Kidney epithelial cell (primary cell): ENCODE measurements around the gene MAP3K12. TPM values are rescaled to one million over a fixed set of nuclear protein-coding genes. Genes with fewer than 3 reads are reported as not detected.

Source experiments
- DNase-seq: peaks from one replicate; pipeline ENCODE4 v3.0.0-alpha.2; 2010; ENCODE audit warnings: low read depth
- H3K27me3 ChIP-seq: 2 replicates; pipeline ENCODE4 v1.6.0; 2011; ENCODE audit warnings: low read length; ENCODE audit not compliant: control insufficient read depth, insufficient read depth
- H3K36me3 ChIP-seq: 2 replicates; pipeline ENCODE4 v1.5.1; 2011; ENCODE audit warnings: low read length; ENCODE audit not compliant: control insufficient read depth, insufficient read depth
- H3K4me3 ChIP-seq: 2 replicates; pipeline ENCODE4 v1.5.1; 2011; ENCODE audit warnings: low read depth, mild to moderate bottlenecking, control low read depth, low read length
- total RNA-seq: library from RNA; depleted of rRNA; stranded (reverse); fragments of >200 nt; gene quantifications from 2 replicates; pipeline ENCODE4 v1.2.3, GENCODE V29; 2015
- TF ChIP-seq, protein P1 (sequence below): IDR thresholded peaks from 2 replicates; pipeline ENCODE4 v1.5.1; 2011; ENCODE audit warnings: mild to moderate bottlenecking, moderate library complexity, low read length, control low read depth, inconsistent platforms; ENCODE audit not compliant: insufficient read depth, poor library complexity, severe bottlenecking

MAP3K12 gene
- total RNA-seq, 1 donor from 2014 or later: 12.3 TPM

DNA sequence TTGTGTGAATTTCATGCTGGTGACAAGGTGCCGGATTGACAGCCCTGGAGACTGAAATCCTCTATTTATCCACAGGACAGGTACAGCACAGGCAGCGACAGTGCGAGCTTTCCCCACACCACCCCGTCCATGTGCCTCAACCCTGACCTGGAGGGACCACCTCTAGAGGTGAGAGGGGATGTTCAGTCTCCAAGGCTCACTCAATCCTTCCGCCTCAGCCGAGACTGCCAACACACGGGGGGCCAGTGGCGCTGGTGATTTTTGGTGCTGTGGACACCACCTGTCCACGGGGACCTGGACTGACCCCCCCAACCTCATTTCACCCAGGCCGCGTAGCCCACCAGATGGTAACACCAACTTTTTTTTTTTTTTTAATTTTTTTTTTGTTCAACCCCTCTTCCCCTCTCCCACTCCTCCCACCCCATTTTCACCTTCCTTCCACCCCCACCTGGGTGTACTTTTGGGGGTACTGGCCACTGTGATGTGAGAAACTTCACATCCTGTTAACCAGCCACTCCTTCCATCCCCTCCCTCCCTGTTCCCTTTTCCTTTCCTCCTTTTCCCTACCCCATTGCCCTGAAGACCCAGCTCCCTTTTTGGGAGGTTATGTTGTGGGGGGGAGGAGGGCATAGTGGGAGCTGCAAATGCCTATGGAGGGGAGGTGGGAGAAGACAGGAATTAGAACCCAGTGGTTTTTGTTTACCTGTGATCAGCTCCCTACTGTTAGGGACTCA lies 34.4 kb downstream of the MAP3K12 start:
- DNase-seq: no peak
- Histone ChIP-seq H3K4me3 (no peak overlapping the region), H3K27me3 (no peaks in the 10 kb centered on the region), H3K36me3 (peaks cover 5% of the 10 kb centered on the region)
- TF ChIP-seq, protein P1, sequence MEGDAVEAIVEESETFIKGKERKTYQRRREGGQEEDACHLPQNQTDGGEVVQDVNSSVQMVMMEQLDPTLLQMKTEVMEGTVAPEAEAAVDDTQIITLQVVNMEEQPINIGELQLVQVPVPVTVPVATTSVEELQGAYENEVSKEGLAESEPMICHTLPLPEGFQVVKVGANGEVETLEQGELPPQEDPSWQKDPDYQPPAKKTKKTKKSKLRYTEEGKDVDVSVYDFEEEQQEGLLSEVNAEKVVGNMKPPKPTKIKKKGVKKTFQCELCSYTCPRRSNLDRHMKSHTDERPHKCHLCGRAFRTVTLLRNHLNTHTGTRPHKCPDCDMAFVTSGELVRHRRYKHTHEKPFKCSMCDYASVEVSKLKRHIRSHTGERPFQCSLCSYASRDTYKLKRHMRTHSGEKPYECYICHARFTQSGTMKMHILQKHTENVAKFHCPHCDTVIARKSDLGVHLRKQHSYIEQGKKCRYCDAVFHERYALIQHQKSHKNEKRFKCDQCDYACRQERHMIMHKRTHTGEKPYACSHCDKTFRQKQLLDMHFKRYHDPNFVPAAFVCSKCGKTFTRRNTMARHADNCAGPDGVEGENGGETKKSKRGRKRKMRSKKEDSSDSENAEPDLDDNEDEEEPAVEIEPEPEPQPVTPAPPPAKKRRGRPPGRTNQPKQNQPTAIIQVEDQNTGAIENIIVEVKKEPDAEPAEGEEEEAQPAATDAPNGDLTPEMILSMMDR: no peak

DNA sequence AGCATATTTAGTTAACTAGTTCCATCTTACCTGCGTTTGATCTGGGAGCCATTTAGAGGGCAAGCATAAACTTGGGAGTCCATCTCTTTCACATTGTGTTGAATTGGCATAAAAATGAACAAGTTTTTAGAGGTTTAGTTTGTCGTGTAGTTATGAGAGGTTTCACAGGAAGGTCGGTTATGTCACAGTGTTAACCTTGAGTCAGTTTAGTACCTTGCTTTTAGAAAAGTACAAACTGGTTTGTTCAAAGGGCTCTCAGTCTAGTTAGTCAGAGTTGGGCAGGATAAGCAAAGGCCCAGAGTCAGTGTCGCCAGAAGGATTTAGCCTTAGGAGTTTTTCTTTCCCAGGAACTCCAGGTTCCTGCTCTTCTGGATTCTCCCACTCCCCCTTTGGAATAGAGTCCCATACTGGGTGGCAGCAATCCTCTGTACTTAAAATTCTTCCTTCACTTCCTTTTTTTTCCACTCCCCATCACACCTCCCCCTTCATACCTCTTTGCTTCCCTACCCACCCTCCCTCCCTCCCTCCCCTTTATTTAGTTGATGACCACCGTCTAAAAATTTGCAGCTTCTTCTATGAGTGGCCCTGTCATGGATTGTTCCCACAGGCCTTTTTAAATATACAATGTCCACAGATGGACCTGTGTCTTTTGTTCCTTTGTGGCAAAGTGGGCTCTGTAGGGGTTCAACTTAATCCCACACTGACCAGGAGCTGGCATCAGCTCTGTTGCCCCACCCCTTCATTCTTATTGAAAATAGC lies 35.3 kb downstream of the MAP3K12 start:
- DNase-seq: no peak
- Histone ChIP-seq H3K36me3 (peaks cover 8% of the 10 kb centered on the region), H3K4me3 (no peak overlapping the region), H3K27me3 (no peaks in the 10 kb centered on the region)
- TF ChIP-seq, protein P1: no peak

DNA sequence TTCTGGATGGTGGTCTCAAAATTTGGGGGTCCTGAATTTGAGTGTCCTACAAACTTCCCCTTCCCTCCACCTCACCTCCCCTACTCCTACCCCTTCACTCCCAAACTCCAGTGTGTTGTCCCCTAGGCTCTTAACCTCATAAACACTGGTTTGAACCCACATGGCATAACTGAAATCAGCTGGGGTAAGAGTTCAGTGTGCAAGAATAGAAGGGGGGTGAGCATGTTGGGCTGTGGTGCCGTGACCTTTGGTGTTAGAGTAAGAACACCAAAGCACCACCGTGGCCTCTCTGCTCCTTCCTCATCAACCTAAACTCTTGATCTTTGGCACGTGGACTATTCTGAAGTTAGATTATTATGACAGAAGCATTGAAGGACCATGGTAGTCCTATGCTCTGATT lies 36.3 kb downstream of the MAP3K12 start:
- Histone ChIP-seq H3K27me3 (no peaks in the 10 kb centered on the region), H3K36me3 (peaks cover 6% of the 10 kb centered on the region), H3K4me3 (no peak overlapping the region)
- TF ChIP-seq, protein P1: no peak
- DNase-seq: no peak

DNA sequence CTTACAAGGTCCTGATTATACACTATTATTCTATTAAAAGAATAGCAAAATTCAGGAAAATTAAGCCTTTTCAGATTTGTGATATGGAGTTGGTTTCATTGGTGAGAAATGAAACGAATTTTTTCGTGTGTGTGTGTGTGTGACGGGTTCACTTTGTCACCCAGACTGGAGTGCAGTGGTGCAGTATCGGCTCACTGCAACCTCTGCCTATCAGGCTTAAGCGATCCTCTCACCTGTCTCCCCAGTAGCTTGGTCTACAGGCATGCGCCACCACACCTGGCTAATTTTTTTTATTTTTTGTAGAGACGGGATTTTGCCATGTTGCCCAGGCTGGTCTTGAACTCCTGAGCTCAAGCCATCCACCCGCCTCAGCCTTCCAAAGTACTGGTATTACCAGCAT lies 37.7 kb downstream of the MAP3K12 start:
- TF ChIP-seq, protein P1: no peak
- Histone ChIP-seq H3K4me3 (no peak overlapping the region), H3K27me3 (no peaks in the 10 kb centered on the region), H3K36me3 (peaks cover 5% of the 10 kb centered on the region)
- DNase-seq: no peak

DNA sequence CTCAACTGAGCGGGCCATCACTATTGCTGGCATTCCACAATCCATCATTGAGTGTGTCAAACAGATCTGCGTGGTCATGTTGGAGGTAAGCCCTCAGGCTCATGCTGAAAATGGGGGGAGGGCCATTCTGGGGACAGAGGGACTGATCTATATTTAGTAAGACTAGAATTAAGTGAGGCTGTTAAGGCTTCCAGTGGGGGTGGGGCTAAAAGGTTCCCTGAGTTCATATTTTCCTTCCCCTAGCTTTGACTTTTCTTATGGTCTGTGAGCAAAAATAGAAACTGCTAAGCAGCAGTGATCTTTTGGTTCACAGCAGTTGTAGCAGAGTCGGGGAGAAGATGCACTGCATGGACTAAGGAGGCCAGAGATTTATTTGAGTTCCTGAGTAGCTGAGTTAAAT lies 38.2 kb downstream of the MAP3K12 start:
- H3K27me3 ChIP-seq: no peaks in the 10 kb centered on the region
- TF ChIP-seq, protein P1: no peak
- peaks cover 5% of the 10 kb centered on the region for H3K36me3 ChIP-seq
- no peak overlapping the region for H3K4me3 ChIP-seq
- no peak for DNase-seq

DNA sequence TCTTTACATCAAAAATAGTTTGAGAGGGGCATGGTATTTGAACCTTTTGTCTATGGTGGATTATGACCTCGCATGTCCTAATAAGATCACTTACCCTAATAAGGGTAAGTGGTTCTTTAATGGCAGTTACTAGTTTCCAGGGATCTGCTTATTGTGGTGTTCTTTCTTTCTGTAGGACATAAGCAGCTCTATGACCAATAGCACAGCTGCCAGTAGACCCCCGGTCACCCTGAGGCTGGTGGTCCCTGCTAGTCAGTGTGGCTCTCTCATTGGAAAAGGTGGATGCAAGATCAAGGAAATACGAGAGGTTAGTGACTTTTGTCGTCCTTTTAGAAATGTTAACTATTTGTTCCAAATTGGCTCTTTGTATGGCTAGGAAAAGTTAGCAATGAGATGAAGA lies 40.2 kb downstream of the MAP3K12 start:
- no peaks in the 10 kb centered on the region for H3K27me3 ChIP-seq
- no peak overlapping the region for H3K4me3 ChIP-seq
- peaks cover 7% of the 10 kb centered on the region for H3K36me3 ChIP-seq
- TF ChIP-seq, protein P1: no peak
- DNase-seq: no peak
